Epithelial cell of prostate (primary cell): ENCODE results near the gene LIME1.

Experiments used
- DNase-seq: peaks from one replicate; pipeline ENCODE4 v3.0.0-alpha.2; 2011; ENCODE audit warnings: low read depth, low spot score
- H3K27ac ChIP-seq: fragments of 450-650 bp; 2 replicates; pipeline ENCODE4 v1.5.1; 2017; ENCODE audit warnings: mild to moderate bottlenecking

Gene LIME1

DNA sequence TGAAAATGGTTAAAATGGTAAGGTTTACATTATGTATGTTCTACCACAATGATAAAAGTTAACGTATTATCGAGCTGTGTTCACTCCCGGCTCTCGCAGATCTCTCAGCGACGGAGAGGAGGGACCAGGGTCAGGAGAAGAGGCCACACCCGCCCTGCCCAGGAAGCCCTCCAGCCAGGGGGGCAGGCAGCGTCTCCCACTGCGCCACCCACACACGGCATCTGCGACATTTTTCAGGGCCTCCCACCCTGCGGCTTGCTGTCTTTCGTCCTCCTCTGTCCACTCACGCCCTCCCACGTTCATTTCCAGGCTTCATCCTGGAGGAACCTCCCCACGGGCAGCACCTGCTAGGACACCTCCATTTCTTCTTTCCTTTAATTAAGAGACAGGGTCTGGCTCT, 51.3 kb downstream of the LIME1 start:
- no peak overlapping the region for H3K27ac ChIP-seq
- no peak for DNase-seq
